Measurements from ENCODE around the gene RASSF1. TPM values are rescaled to one million over a fixed set of nuclear protein-coding genes. Genes with fewer than 3 reads are reported as not detected.

Gene RASSF1
- total RNA-seq, 1 experiment from 2014 or later: 28.1 TPM

GRCh38 chr3:50347187-50347813 is 6.7 kb upstream of the RASSF1 start:
- H3K4me3 Mint-ChIP-seq (ENCODE audit: unreplicated experiment): no peak overlapping the region
- CTCF ChIA-PET: interaction anchor here (0.7 to 1.7 kb wide), 3 partner anchors 10 to 1024 kb away, joined by 4 to 15 read pairs (median 4); no protein-coding TSS in a partner anchor
- H3K27me3 ChIP-seq (replicated peaks; ENCODE audit: control insufficient read depth, insufficient read depth, low read length): no peaks in the 10 kb centered on the region
- H3K4me1 Mint-ChIP-seq (ENCODE audit: low read depth, unreplicated experiment): peaks cover 13% of the 10 kb centered on the region
- no peaks in the 10 kb centered on the region for H3K27me3 Mint-ChIP-seq (ENCODE audit: insufficient read depth, unreplicated experiment)
- H3K27ac Mint-ChIP-seq (ENCODE audit: unreplicated experiment): no peak overlapping the region
- 0 out of 2 replicates have a peak, but pooled peaks cover 2% of the 10 kb centered on the region for H3K36me3 ChIP-seq (ENCODE audit: control insufficient read depth, insufficient read depth, low read length)
- H3K4me1 ChIP-seq: peaks cover 3% of the 10 kb centered on the region; the same call in 1 of the 2 replicates
- no TSS peak for BruUV-seq (replicated peaks)
- H3K9me3 Mint-ChIP-seq (ENCODE audit: unreplicated experiment): no peaks in the 10 kb centered on the region
- H3K9me3 ChIP-seq: no peaks in the 10 kb centered on the region
- POLR2A ChIA-PET: interaction anchor here (0.7 to 1.0 kb wide), 2 partner anchors 10 to 18 kb away, joined by 3 to 9 read pairs; no protein-coding TSS in a partner anchor
- peak; percentile 71 to 76 for DNase-seq
- H3K36me3 Mint-ChIP-seq (ENCODE audit: insufficient read depth, unreplicated experiment): peaks cover 16% of the 10 kb centered on the region
- no peak overlapping the region for H3K4me3 ChIP-seq (ENCODE audit: low read depth, low read length)
- peak in 1 of 2 experiments; percentile 50 for TF ChIP-seq CTCF (IDR thresholded peaks at IDR 0.05; ENCODE audit: insufficient read depth in 1 of 2, low read depth in 1 of 2, low read length in 1 of 2, severe bottlenecking in 1 of 2, unreplicated experiment in 1 of 2)
- intact Hi-C loops (cut with micrococcal nuclease; ENCODE audit: unreplicated experiment): loop anchor here (1.0 to 2.0 kb wide), 3 partner anchors 18 to 203 kb away; no protein-coding TSS in a partner anchor

- Mint-ChIP-seq H3K9me3 (ENCODE audit: unreplicated experiment) (no peaks in the 10 kb centered on the region), H3K4me1 (ENCODE audit: low read depth, unreplicated experiment) (peaks cover 6% of the 10 kb centered on the region), H3K27ac (ENCODE audit: unreplicated experiment) (peak within 1 kb of the TSS; percentile 10), H3K4me3 (ENCODE audit: unreplicated experiment) (peak within 1 kb of the TSS; percentile 68), H3K27me3 (ENCODE audit: insufficient read depth, unreplicated experiment) (no peaks in the 10 kb centered on the region), H3K36me3 (ENCODE audit: insufficient read depth, unreplicated experiment) (peaks cover 9% of the 10 kb centered on the region)
- peaks cover 3% of the 10 kb centered on the region; the same call in 1 of the 2 replicates for H3K4me1 ChIP-seq
- no TSS peak for BruUV-seq (replicated peaks)
- intact Hi-C loops (cut with micrococcal nuclease; ENCODE audit: unreplicated experiment): loop anchor here (2.0 kb wide), 2 partner anchors 19 to 197 kb away; no protein-coding TSS in a partner anchor
- H3K27me3 ChIP-seq (replicated peaks; ENCODE audit: control insufficient read depth, insufficient read depth, low read length): no peaks in the 10 kb centered on the region
- peak within 1 kb of the TSS; percentile 35 for H3K4me3 ChIP-seq (ENCODE audit: low read depth, low read length)
- DNase-seq: peak; percentile 68 to 83
- no peak for TF ChIP-seq CTCF (IDR thresholded peaks at IDR 0.05; ENCODE audit: insufficient read depth in 1 of 2, low read depth in 1 of 2, low read length in 1 of 2, severe bottlenecking in 1 of 2, unreplicated experiment in 1 of 2)
- POLR2A ChIA-PET: interaction anchor here (0.6 to 0.7 kb wide), 2 partner anchors 9 to 224 kb away, joined by 3 to 5 read pairs; no protein-coding TSS in a partner anchor
- H3K36me3 ChIP-seq (ENCODE audit: control insufficient read depth, insufficient read depth, low read length): 0 out of 2 replicates have a peak, but pooled peaks cover 2% of the 10 kb centered on the region
- no peaks in the 10 kb centered on the region for H3K9me3 ChIP-seq
- CTCF ChIA-PET: interaction anchor here (0.6 to 1.2 kb wide), 4 partner anchors 9 to 197 kb away, joined by 3 to 6 read pairs (median 4); no protein-coding TSS in a partner anchor
These were observed 5.1 kb upstream of the RASSF1 start, which contains the start of gene ZMYND10 for GRCh38 chr3:50345586-50346234. ZMYND10 (minus strand) TSS chr3:50345732; CDS start chr3:50345579, 153 bp downstream.

GRCh38 chr3:50345008-50345407 is 4.4 kb upstream of the RASSF1 start:
- Mint-ChIP-seq H3K27me3 (ENCODE audit: insufficient read depth, unreplicated experiment) (no peaks in the 10 kb centered on the region), H3K27ac (ENCODE audit: unreplicated experiment) (no peak overlapping the region), H3K36me3 (ENCODE audit: insufficient read depth, unreplicated experiment) (peaks cover 2% of the 10 kb centered on the region), H3K9me3 (ENCODE audit: unreplicated experiment) (no peaks in the 10 kb centered on the region), H3K4me1 (ENCODE audit: low read depth, unreplicated experiment) (peaks cover 6% of the 10 kb centered on the region), H3K4me3 (ENCODE audit: unreplicated experiment) (peak overlapping the region; percentile 68)
- H3K4me3 ChIP-seq (ENCODE audit: low read depth, low read length): peak overlapping the region; percentile 35; the same call in 1 of the 2 replicates
- ChIA-PET CTCF (interaction anchor here (0.6 to 1.2 kb wide), 4 partner anchors 8 to 197 kb away, joined by 3 to 6 read pairs (median 4); no protein-coding TSS in a partner anchor), POLR2A (interaction anchor here (0.6 kb wide), 1 partner anchor 8 kb away, joined by 3 read pairs; no protein-coding TSS in a partner anchor)
- peaks cover 3% of the 10 kb centered on the region; the same call in 1 of the 2 replicates for H3K4me1 ChIP-seq
- no peaks in the 10 kb centered on the region for H3K9me3 ChIP-seq
- no TSS peak for BruUV-seq (replicated peaks)
- no peaks in the 10 kb centered on the region for H3K27me3 ChIP-seq (replicated peaks; ENCODE audit: control insufficient read depth, insufficient read depth, low read length)
- DNase-seq: no peak
- H3K36me3 ChIP-seq (ENCODE audit: control insufficient read depth, insufficient read depth, low read length): 0 out of 2 replicates have a peak, but pooled peaks cover 2% of the 10 kb centered on the region
- TF ChIP-seq CTCF (IDR thresholded peaks at IDR 0.05; ENCODE audit: insufficient read depth in 1 of 2, low read depth in 1 of 2, low read length in 1 of 2, severe bottlenecking in 1 of 2, unreplicated experiment in 1 of 2): no peak
- intact Hi-C loops (cut with micrococcal nuclease; ENCODE audit: unreplicated experiment): no loop called here

All from Caco-2 (cell line).